ENCODE data around the gene SNCAIP. TPM values are rescaled to one million over a fixed set of nuclear protein-coding genes. Genes with fewer than 3 reads are reported as not detected.

Gene SNCAIP
- polyA plus RNA-seq, 1 experiment, result 12.3 TPM

DNA sequence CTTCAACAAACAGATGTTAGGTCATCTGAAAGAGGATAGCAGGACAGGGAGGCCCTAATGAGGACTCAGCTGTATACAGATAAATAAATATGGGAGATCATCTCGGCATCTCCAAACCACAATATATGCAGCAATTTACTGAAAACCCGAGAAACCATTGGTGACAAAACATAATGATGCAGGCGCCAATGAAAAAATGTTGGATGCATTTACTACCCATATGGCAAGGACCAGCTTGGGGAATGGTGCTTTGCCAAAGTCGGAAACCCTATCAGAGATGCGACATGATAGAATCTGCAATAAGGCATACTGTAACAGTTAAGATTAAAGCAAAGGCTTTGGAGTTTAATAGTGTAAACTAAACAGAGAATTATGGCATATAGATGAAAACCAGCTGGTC, 92.0 kb downstream of the SNCAIP start:
- TF ChIP-seq, protein P1, sequence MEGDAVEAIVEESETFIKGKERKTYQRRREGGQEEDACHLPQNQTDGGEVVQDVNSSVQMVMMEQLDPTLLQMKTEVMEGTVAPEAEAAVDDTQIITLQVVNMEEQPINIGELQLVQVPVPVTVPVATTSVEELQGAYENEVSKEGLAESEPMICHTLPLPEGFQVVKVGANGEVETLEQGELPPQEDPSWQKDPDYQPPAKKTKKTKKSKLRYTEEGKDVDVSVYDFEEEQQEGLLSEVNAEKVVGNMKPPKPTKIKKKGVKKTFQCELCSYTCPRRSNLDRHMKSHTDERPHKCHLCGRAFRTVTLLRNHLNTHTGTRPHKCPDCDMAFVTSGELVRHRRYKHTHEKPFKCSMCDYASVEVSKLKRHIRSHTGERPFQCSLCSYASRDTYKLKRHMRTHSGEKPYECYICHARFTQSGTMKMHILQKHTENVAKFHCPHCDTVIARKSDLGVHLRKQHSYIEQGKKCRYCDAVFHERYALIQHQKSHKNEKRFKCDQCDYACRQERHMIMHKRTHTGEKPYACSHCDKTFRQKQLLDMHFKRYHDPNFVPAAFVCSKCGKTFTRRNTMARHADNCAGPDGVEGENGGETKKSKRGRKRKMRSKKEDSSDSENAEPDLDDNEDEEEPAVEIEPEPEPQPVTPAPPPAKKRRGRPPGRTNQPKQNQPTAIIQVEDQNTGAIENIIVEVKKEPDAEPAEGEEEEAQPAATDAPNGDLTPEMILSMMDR (IDR thresholded peaks at IDR 0.05; ENCODE audit: low read depth, low read length), result no peak
- H3K9me3 ChIP-seq (ENCODE audit: control insufficient read depth, insufficient read depth, low read length), result no peaks in the 10 kb centered on the region
- H3K4me3 ChIP-seq (ENCODE audit: low read depth, low read length), result no peak overlapping the region
- no peak overlapping the region for H3K27ac ChIP-seq (ENCODE audit: low read depth, low read length)
- no peaks in the 10 kb centered on the region for H3K27me3 ChIP-seq (ENCODE audit: control insufficient read depth, insufficient read depth, low read length)
- no peak for DNase-seq (ENCODE audit: low read depth, low spot score)
- ChIA-PET CTCF (interaction anchor here (1.1 to 3.3 kb wide), 2 partner anchors 14 to 208 kb away, joined by 6 to 21 read pairs; no protein-coding TSS in a partner anchor), POLR2A (no interaction called here)

DNA sequence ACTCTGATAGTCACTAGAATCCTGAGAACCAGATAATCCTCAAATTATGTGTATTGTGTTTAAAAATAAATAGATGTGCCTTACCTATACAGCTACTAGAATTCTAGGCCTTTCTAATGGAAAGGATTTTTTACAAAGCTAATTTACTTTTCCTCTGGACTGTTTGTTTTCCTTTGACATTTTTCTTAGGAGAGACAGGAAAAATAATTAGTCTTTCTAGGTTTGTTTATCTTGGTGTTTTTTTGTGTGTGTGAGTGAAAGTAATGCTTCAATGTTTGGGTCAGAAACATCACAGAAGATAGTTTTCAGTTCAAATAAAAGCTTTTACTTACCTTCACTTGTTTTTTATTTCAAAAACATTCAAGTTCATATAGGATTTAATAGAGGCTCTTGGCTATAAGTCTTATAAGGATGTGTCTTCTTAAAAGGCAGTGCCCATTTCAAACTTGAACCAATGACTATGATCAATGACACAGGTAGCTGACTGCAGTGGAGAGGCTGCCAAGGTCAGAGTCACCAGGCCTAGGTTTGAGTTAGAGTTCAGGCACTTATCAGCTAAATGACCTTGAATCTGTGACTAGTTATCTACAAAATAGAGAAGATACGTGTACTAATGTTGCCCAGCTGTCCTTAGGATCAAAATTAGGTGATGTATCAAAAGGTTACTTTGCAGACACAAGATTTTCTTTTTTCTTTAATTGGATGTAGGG, 92.8 kb downstream of the SNCAIP start:
- POLR2A ChIA-PET, result no interaction called here

DNA sequence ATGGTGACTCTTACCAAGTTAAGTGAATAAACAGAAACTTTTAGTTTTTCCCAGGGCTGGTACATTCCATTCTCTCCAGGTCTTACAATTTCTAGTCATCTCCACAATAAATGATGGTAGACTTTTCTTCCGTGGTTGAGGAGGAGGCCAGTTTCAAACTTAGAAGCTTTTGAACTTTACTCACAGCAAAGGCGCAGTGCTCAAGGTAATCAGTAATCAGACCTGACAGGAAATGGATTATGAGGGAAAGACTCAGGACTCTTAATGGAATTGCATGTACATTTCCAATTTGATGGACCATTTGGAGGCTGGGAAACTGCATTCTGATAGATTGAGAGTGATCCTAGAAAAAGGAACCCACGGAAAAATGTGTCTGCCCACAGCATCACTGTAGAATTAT, 93.7 kb downstream of the SNCAIP start:
- CTCF ChIA-PET, result interaction anchor here (0.9 to 2.4 kb wide), 2 partner anchors 10 to 210 kb away, joined by 3 to 13 read pairs; no protein-coding TSS in a partner anchor
- no peaks in the 10 kb centered on the region for H3K27me3 ChIP-seq (ENCODE audit: control insufficient read depth, insufficient read depth, low read length)
- H3K4me3 ChIP-seq (ENCODE audit: low read depth, low read length), result no peak overlapping the region
- H3K9me3 ChIP-seq (ENCODE audit: control insufficient read depth, insufficient read depth, low read length), result no peaks in the 10 kb centered on the region
- POLR2A ChIA-PET, result no interaction called here
- H3K27ac ChIP-seq (ENCODE audit: low read depth, low read length), result no peak overlapping the region
- DNase-seq (ENCODE audit: low read depth, low spot score), result no peak
- TF ChIP-seq, protein P1 (IDR thresholded peaks at IDR 0.05; ENCODE audit: low read depth, low read length), result no peak

More for the DNA sequence above, 92.8 kb downstream of the SNCAIP start:
- TF ChIP-seq, protein P1 (IDR thresholded peaks at IDR 0.05; ENCODE audit: low read depth, low read length), result no peak
- Histone ChIP-seq H3K27ac (ENCODE audit: low read depth, low read length) (no peak overlapping the region), H3K9me3 (ENCODE audit: control insufficient read depth, insufficient read depth, low read length) (no peaks in the 10 kb centered on the region), H3K4me3 (ENCODE audit: low read depth, low read length) (no peak overlapping the region), H3K27me3 (ENCODE audit: control insufficient read depth, insufficient read depth, low read length) (no peaks in the 10 kb centered on the region)
- no peak for DNase-seq (ENCODE audit: low read depth, low spot score)
- CTCF ChIA-PET, result interaction anchor here (1.1 to 3.3 kb wide), 2 partner anchors 13 to 209 kb away, joined by 6 to 21 read pairs; no protein-coding TSS in a partner anchor

DNA sequence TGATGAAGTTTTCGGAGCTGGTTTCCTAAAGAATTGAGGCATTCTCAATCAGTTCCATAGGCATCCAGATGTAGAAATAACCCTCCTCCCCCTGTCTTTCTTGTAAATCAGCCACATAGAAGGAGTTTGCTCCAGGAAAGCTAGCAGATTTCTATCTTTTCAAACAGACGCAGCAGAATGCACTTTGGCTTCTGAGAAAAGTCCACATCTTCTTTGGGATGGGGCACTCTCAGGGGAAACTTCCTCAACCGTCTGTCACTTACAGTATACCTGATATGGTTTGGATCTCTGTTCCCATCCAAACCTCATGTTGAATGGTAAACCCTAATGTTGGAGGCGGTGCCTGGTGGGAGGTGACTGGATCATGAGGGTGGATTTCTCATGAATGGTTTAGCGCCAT, 94.1 kb downstream of the SNCAIP start:
- Histone ChIP-seq H3K27ac (ENCODE audit: low read depth, low read length) (no peak overlapping the region), H3K27me3 (ENCODE audit: control insufficient read depth, insufficient read depth, low read length) (no peaks in the 10 kb centered on the region), H3K4me3 (ENCODE audit: low read depth, low read length) (no peak overlapping the region), H3K9me3 (ENCODE audit: control insufficient read depth, insufficient read depth, low read length) (no peaks in the 10 kb centered on the region)
- POLR2A ChIA-PET, result no interaction called here
- TF ChIP-seq, protein P1 (IDR thresholded peaks at IDR 0.05; ENCODE audit: low read depth, low read length), result no peak
- no peak for DNase-seq (ENCODE audit: low read depth, low spot score)
- CTCF ChIA-PET, result interaction anchor here (0.9 to 2.4 kb wide), 2 partner anchors 10 to 211 kb away, joined by 3 to 13 read pairs; no protein-coding TSS in a partner anchor

DNA sequence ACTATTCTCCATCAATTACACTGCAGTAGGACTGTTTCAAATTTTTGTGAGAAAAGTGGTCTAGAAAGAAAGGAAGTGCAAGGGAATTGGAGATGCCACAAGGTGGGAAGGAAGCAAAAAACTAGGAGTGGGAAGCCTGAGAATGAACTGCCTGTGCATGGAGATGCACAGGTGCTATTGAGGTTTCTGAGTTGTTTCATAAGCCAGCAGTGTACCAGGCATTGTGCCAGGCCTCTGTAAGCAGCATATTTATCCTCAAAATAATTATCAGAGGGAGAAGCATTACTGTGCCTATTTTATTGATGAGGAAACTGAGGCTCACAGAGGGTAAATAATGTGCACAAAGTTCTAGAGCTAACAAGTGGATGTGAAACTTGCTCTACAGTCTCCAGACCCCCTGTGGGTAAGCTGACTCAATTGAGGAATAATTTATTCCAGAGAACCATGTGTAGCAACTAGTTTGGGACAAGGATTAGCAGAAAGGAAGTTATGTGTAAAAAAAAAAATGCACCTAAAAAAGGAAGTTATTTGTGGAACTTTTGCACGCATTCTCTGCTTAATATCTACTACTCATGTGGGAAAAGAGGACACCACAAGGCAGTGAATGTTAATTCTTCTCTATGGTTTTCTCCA, 96.7 kb downstream of the SNCAIP start:
- POLR2A ChIA-PET, result no interaction called here
- Histone ChIP-seq H3K27me3 (ENCODE audit: control insufficient read depth, insufficient read depth, low read length) (no peaks in the 10 kb centered on the region), H3K9me3 (ENCODE audit: control insufficient read depth, insufficient read depth, low read length) (no peaks in the 10 kb centered on the region), H3K4me3 (ENCODE audit: low read depth, low read length) (no peak overlapping the region), H3K27ac (ENCODE audit: low read depth, low read length) (no peak overlapping the region)
- no peak for DNase-seq (ENCODE audit: low read depth, low spot score)
- TF ChIP-seq, protein P1 (IDR thresholded peaks at IDR 0.05; ENCODE audit: low read depth, low read length), result no peak
- CTCF ChIA-PET, result no interaction called here
